ENCODE results near the gene FGF19. TPM values are rescaled to one million over a fixed set of nuclear protein-coding genes. Genes with fewer than 3 reads are reported as not detected.
"Not testable (repeated sequence)": the region's sequence is repeated elsewhere in the genome, so short reads cannot be mapped to it uniquely, and the experiment has no call there.

The FGF19 gene
- total and polyA plus RNA-seq, 5 donors from 2014 or later: not detected

GRCh38 chr11:69697861-69698260 lies 6.0 kb downstream of the FGF19 start:
- Histone ChIP-seq H3K27ac (ENCODE audit: insufficient read depth, low read length, poor library complexity, severe bottlenecking) (no peak overlapping the region), H3K27me3 (ENCODE audit: control insufficient read depth, insufficient read depth, low read length) (peaks cover 12% of the 10 kb centered on the region), H3K36me3 (ENCODE audit: control insufficient read depth, insufficient read depth, low read length) (no peaks in the 10 kb centered on the region), H3K4me1 (ENCODE audit: control insufficient read depth, insufficient read depth, low read length, poor library complexity, severe bottlenecking) (no peaks in the 10 kb centered on the region), H3K4me3 (ENCODE audit: low read depth, low read length) (no peak overlapping the region), H3K9me3 (ENCODE audit: control insufficient read depth in 2 of 2, low read length in 2 of 2) (no peaks in the 10 kb centered on the region)
- no peak overlapping the region for H3K4me3 Mint-ChIP-seq
- no peak for ATAC-seq (ENCODE audit: low read depth in 2 of 2)
- no peak for DNase-seq
- no peaks in the 10 kb centered on the region for H3K36me3 Mint-ChIP-seq
- no peak overlapping the region for H3K27ac Mint-ChIP-seq
- peaks cover 0 to 2% (median under 1%) of the 10 kb centered on the region in 4 donors for H3K4me1 Mint-ChIP-seq
- peaks cover 45% of the 10 kb centered on the region for H3K27me3 Mint-ChIP-seq
- no peaks in the 10 kb centered on the region for H3K9me3 Mint-ChIP-seq

GRCh38 chr11:69697469-69697843 lies 6.4 kb downstream of the FGF19 start:
- H3K27ac ChIP-seq (ENCODE audit: insufficient read depth, low read length, poor library complexity, severe bottlenecking): no peak overlapping the region
- H3K9me3 ChIP-seq (ENCODE audit: control insufficient read depth in 2 of 2, low read length in 2 of 2): no peaks in the 10 kb centered on the region
- no peaks in the 10 kb centered on the region for H3K36me3 ChIP-seq (ENCODE audit: control insufficient read depth, insufficient read depth, low read length)
- H3K36me3 Mint-ChIP-seq: no peaks in the 10 kb centered on the region
- peaks cover 45% of the 10 kb centered on the region for H3K27me3 Mint-ChIP-seq
- no peak overlapping the region for H3K4me3 ChIP-seq (ENCODE audit: low read depth, low read length)
- no peak for DNase-seq
- no peaks in the 10 kb centered on the region for H3K4me1 Mint-ChIP-seq
- H3K4me3 Mint-ChIP-seq: no peak overlapping the region
- H3K27ac Mint-ChIP-seq: no peak overlapping the region
- H3K27me3 ChIP-seq (ENCODE audit: control insufficient read depth, insufficient read depth, low read length): peaks cover 12% of the 10 kb centered on the region
- no peaks in the 10 kb centered on the region for H3K4me1 ChIP-seq (ENCODE audit: control insufficient read depth, insufficient read depth, low read length, poor library complexity, severe bottlenecking)
- ATAC-seq (ENCODE audit: low read depth in 2 of 2): no peak
- H3K9me3 Mint-ChIP-seq: no peaks in the 10 kb centered on the region

- no peak for DNase-seq
- Histone ChIP-seq H3K4me3 (ENCODE audit: low read depth, low read length) (no peak overlapping the region), H3K36me3 (ENCODE audit: control insufficient read depth, insufficient read depth, low read length) (no peaks in the 10 kb centered on the region), H3K27me3 (ENCODE audit: control insufficient read depth, insufficient read depth, low read length) (peaks cover 13% of the 10 kb centered on the region), H3K9me3 (ENCODE audit: control insufficient read depth in 2 of 2, low read length in 2 of 2) (no peaks in the 10 kb centered on the region), H3K4me1 (ENCODE audit: control insufficient read depth, insufficient read depth, low read length, poor library complexity, severe bottlenecking) (no peaks in the 10 kb centered on the region), H3K27ac (ENCODE audit: insufficient read depth, low read length, poor library complexity, severe bottlenecking) (no peak overlapping the region)
- Mint-ChIP-seq H3K27ac (no peak overlapping the region), H3K27me3 (peaks cover 49% of the 10 kb centered on the region), H3K4me1 (no peaks in the 10 kb centered on the region), H3K36me3 (no peaks in the 10 kb centered on the region), H3K4me3 (peak overlapping the region in 1 of 4 donors; percentile 53), H3K9me3 (no peaks in the 10 kb centered on the region)
- no peak for ATAC-seq (ENCODE audit: low read depth in 2 of 2)
Observed at GRCh38 chr11:69696749-69697468, 6.9 kb downstream of the FGF19 start.

GRCh38 chr11:69695995-69696394 lies 7.8 kb downstream of the FGF19 start:
- ATAC-seq (ENCODE audit: low read depth in 2 of 2); DNase-seq; H3K36me3 Mint-ChIP-seq; H3K27ac ChIP-seq (ENCODE audit: insufficient read depth, low read length, poor library complexity, severe bottlenecking); H3K36me3 ChIP-seq (ENCODE audit: control insufficient read depth, insufficient read depth, low read length); H3K4me3 Mint-ChIP-seq; H3K4me3 ChIP-seq (ENCODE audit: low read depth, low read length); H3K4me1 Mint-ChIP-seq; H3K9me3 Mint-ChIP-seq; H3K4me1 ChIP-seq (ENCODE audit: control insufficient read depth, insufficient read depth, low read length, poor library complexity, severe bottlenecking); H3K9me3 ChIP-seq (ENCODE audit: control insufficient read depth in 2 of 2, low read length in 2 of 2): not testable (repeated sequence)
- peaks cover 43% of the 10 kb centered on the region for H3K27me3 Mint-ChIP-seq
- H3K27ac Mint-ChIP-seq: peak overlapping the region in 1 of 3 donors; percentile 80
- peaks cover 17% of the 10 kb centered on the region for H3K27me3 ChIP-seq (ENCODE audit: control insufficient read depth, insufficient read depth, low read length)

GRCh38 chr11:69695581-69695980 lies 8.2 kb downstream of the FGF19 start:
- no peaks in the 10 kb centered on the region for H3K36me3 ChIP-seq (ENCODE audit: control insufficient read depth, insufficient read depth, low read length)
- DNase-seq: no peak
- Mint-ChIP-seq H3K9me3 (peaks cover 0 to 3% (median 0%) of the 10 kb centered on the region in 7 donors), H3K4me1 (no peaks in the 10 kb centered on the region), H3K36me3 (no peaks in the 10 kb centered on the region), H3K27me3 (peaks cover 41% of the 10 kb centered on the region), H3K27ac (no peak overlapping the region), H3K4me3 (no peak overlapping the region)
- no peak for ATAC-seq (ENCODE audit: low read depth in 2 of 2)
- no peak overlapping the region for H3K4me3 ChIP-seq (ENCODE audit: low read depth, low read length)
- no peaks in the 10 kb centered on the region for H3K4me1 ChIP-seq (ENCODE audit: control insufficient read depth, insufficient read depth, low read length, poor library complexity, severe bottlenecking)
- no peak overlapping the region for H3K27ac ChIP-seq (ENCODE audit: insufficient read depth, low read length, poor library complexity, severe bottlenecking)
- H3K27me3 ChIP-seq (ENCODE audit: control insufficient read depth, insufficient read depth, low read length): peaks cover 14% of the 10 kb centered on the region
- H3K9me3 ChIP-seq (ENCODE audit: control insufficient read depth in 2 of 2, low read length in 2 of 2): no peaks in the 10 kb centered on the region

- Histone ChIP-seq H3K27ac (ENCODE audit: insufficient read depth, low read length, poor library complexity, severe bottlenecking) (no peak overlapping the region), H3K27me3 (ENCODE audit: control insufficient read depth, insufficient read depth, low read length) (peaks cover 11% of the 10 kb centered on the region), H3K4me1 (ENCODE audit: control insufficient read depth, insufficient read depth, low read length, poor library complexity, severe bottlenecking) (no peaks in the 10 kb centered on the region), H3K9me3 (ENCODE audit: control insufficient read depth in 2 of 2, low read length in 2 of 2) (no peaks in the 10 kb centered on the region), H3K36me3 (ENCODE audit: control insufficient read depth, insufficient read depth, low read length) (no peaks in the 10 kb centered on the region), H3K4me3 (ENCODE audit: low read depth, low read length) (no peak overlapping the region)
- H3K4me1 Mint-ChIP-seq: no peaks in the 10 kb centered on the region
- H3K36me3 Mint-ChIP-seq: no peaks in the 10 kb centered on the region
- DNase-seq (no peak), ATAC-seq (ENCODE audit: low read depth in 2 of 2) (no peak)
- H3K27ac Mint-ChIP-seq: no peak overlapping the region
- H3K4me3 Mint-ChIP-seq: no peak overlapping the region
- peaks cover 0 to 4% (median 0%) of the 10 kb centered on the region in 7 donors for H3K9me3 Mint-ChIP-seq
- peaks cover 40% of the 10 kb centered on the region for H3K27me3 Mint-ChIP-seq
Observed at GRCh38 chr11:69694781-69695180, 9.0 kb downstream of the FGF19 start.

- Mint-ChIP-seq H3K4me3 (no peak overlapping the region), H3K9me3 (peaks cover 0 to 4% (median 1%) of the 10 kb centered on the region in 7 donors), H3K4me1 (no peaks in the 10 kb centered on the region), H3K27ac (peak overlapping the region in 1 of 3 donors; percentile 10), H3K36me3 (no peaks in the 10 kb centered on the region), H3K27me3 (peaks cover 44% of the 10 kb centered on the region)
- no peak for ATAC-seq (ENCODE audit: low read depth in 2 of 2)
- Histone ChIP-seq H3K4me1 (ENCODE audit: control insufficient read depth, insufficient read depth, low read length, poor library complexity, severe bottlenecking) (no peaks in the 10 kb centered on the region), H3K27ac (ENCODE audit: insufficient read depth, low read length, poor library complexity, severe bottlenecking) (no peak overlapping the region), H3K9me3 (ENCODE audit: control insufficient read depth in 2 of 2, low read length in 2 of 2) (no peaks in the 10 kb centered on the region), H3K4me3 (ENCODE audit: low read depth, low read length) (no peak overlapping the region), H3K27me3 (ENCODE audit: control insufficient read depth, insufficient read depth, low read length) (peaks cover 7% of the 10 kb centered on the region), H3K36me3 (ENCODE audit: control insufficient read depth, insufficient read depth, low read length) (no peaks in the 10 kb centered on the region)
- no peak for DNase-seq
Observed at GRCh38 chr11:69692422-69692821, 11.4 kb downstream of the FGF19 start.

- no peak overlapping the region for H3K4me3 Mint-ChIP-seq
- no peaks in the 10 kb centered on the region for H3K4me1 ChIP-seq (ENCODE audit: control insufficient read depth, insufficient read depth, low read length, poor library complexity, severe bottlenecking)
- H3K36me3 ChIP-seq (ENCODE audit: control insufficient read depth, insufficient read depth, low read length): no peaks in the 10 kb centered on the region
- H3K9me3 Mint-ChIP-seq: peaks cover 0 to 4% (median 1%) of the 10 kb centered on the region in 7 donors
- H3K4me1 Mint-ChIP-seq: no peaks in the 10 kb centered on the region
- ATAC-seq (ENCODE audit: low read depth in 2 of 2) (no peak), DNase-seq (no peak)
- peaks cover 7% of the 10 kb centered on the region for H3K27me3 ChIP-seq (ENCODE audit: control insufficient read depth, insufficient read depth, low read length)
- no peaks in the 10 kb centered on the region for H3K9me3 ChIP-seq (ENCODE audit: control insufficient read depth in 2 of 2, low read length in 2 of 2)
- no peaks in the 10 kb centered on the region for H3K36me3 Mint-ChIP-seq
- H3K27ac ChIP-seq (ENCODE audit: insufficient read depth, low read length, poor library complexity, severe bottlenecking): no peak overlapping the region
- peaks cover 48% of the 10 kb centered on the region for H3K27me3 Mint-ChIP-seq
- no peak overlapping the region for H3K4me3 ChIP-seq (ENCODE audit: low read depth, low read length)
- H3K27ac Mint-ChIP-seq: no peak overlapping the region
Observed at GRCh38 chr11:69691463-69691862, 12.4 kb downstream of the FGF19 start.

Measured in CD4-positive, CD25-positive, alpha-beta regulatory T cell (primary cell).